ENCODE results near the gene NEO1.

NEO1 gene

GRCh38 chr15:73054417-73054953, 2.2 kb downstream of the NEO1 start:
- ATAC-seq (ENCODE audit: insufficient read depth, low read depth) (no peak), DNase-seq (no peak)
- H3K9me3 ChIP-seq (ENCODE audit: insufficient read depth, low read length, severe bottlenecking): no peaks in the 10 kb centered on the region
- no peak overlapping the region for H3K27ac ChIP-seq (ENCODE audit: low read length)
- H3K27me3 ChIP-seq (ENCODE audit: insufficient read depth, low read length, poor library complexity): peaks cover 14% of the 10 kb centered on the region
- H3K4me3 ChIP-seq (ENCODE audit: low read depth in 1 of 2, low read length in 2 of 2): no peak overlapping the region
- H2AFZ ChIP-seq (ENCODE audit: low read depth, low read length): no peak overlapping the region
- no peak overlapping the region for H3K9ac ChIP-seq (ENCODE audit: low read depth, low read length)
- no peaks in the 10 kb centered on the region for H3K36me3 ChIP-seq (ENCODE audit: insufficient read depth, low read length)
- no peaks in the 10 kb centered on the region for H3K79me2 ChIP-seq (ENCODE audit: insufficient read depth, low read length)
- no peak overlapping the region for H3K4me2 ChIP-seq (ENCODE audit: insufficient read depth, low read length)
- H3K4me1 ChIP-seq (ENCODE audit: insufficient read depth, low read length): peaks cover 17% of the 10 kb centered on the region
- no peak for TF ChIP-seq CTCF (IDR thresholded peaks at IDR 0.05; ENCODE audit: borderline replicate concordance, extremely low read depth, low read length, poor library complexity, severe bottlenecking)
- TF ChIP-seq EZH2 (IDR thresholded peaks at IDR 0.05; ENCODE audit: borderline replicate concordance, low read depth, low read length, severe bottlenecking): no peak
- H4K20me1 ChIP-seq (ENCODE audit: insufficient read depth, low read length): 0 out of 2 replicates have a peak, but pooled peaks cover 5% of the 10 kb centered on the region

GRCh38 chr15:73056460-73056859, 4.2 kb downstream of the NEO1 start:
- Histone ChIP-seq H3K79me2 (ENCODE audit: insufficient read depth, low read length) (no peaks in the 10 kb centered on the region), H3K36me3 (ENCODE audit: insufficient read depth, low read length) (no peaks in the 10 kb centered on the region), H3K27ac (ENCODE audit: low read length) (no peak overlapping the region), H3K4me2 (ENCODE audit: insufficient read depth, low read length) (no peak overlapping the region), H3K9me3 (ENCODE audit: insufficient read depth, low read length, severe bottlenecking) (no peaks in the 10 kb centered on the region), H3K4me1 (ENCODE audit: insufficient read depth, low read length) (peaks cover 12% of the 10 kb centered on the region), H2AFZ (ENCODE audit: low read depth, low read length) (no peak overlapping the region), H3K4me3 (ENCODE audit: low read depth in 1 of 2, low read length in 2 of 2) (no peak overlapping the region), H3K9ac (ENCODE audit: low read depth, low read length) (no peak overlapping the region), H4K20me1 (ENCODE audit: insufficient read depth, low read length) (0 out of 2 replicates have a peak, but pooled peaks cover 5% of the 10 kb centered on the region), H3K27me3 (ENCODE audit: insufficient read depth, low read length, poor library complexity) (no peaks in the 10 kb centered on the region)
- ATAC-seq (ENCODE audit: insufficient read depth, low read depth): no peak
- no peak for DNase-seq
- no peak for TF ChIP-seq EZH2 (IDR thresholded peaks at IDR 0.05; ENCODE audit: borderline replicate concordance, low read depth, low read length, severe bottlenecking)
- no peak for TF ChIP-seq CTCF (IDR thresholded peaks at IDR 0.05; ENCODE audit: borderline replicate concordance, extremely low read depth, low read length, poor library complexity, severe bottlenecking)

- peaks cover 2% of the 10 kb centered on the region for H3K27me3 ChIP-seq (ENCODE audit: insufficient read depth, low read length, poor library complexity)
- H3K79me2 ChIP-seq (ENCODE audit: insufficient read depth, low read length): no peaks in the 10 kb centered on the region
- no peaks in the 10 kb centered on the region for H3K9me3 ChIP-seq (ENCODE audit: insufficient read depth, low read length, severe bottlenecking)
- H3K27ac ChIP-seq (ENCODE audit: low read length): no peak overlapping the region
- H3K9ac ChIP-seq (ENCODE audit: low read depth, low read length): no peak overlapping the region
- H3K36me3 ChIP-seq (ENCODE audit: insufficient read depth, low read length): no peaks in the 10 kb centered on the region
- H3K4me2 ChIP-seq (ENCODE audit: insufficient read depth, low read length): no peak overlapping the region
- TF ChIP-seq EZH2 (IDR thresholded peaks at IDR 0.05; ENCODE audit: borderline replicate concordance, low read depth, low read length, severe bottlenecking) (no peak), CTCF (IDR thresholded peaks at IDR 0.05; ENCODE audit: borderline replicate concordance, extremely low read depth, low read length, poor library complexity, severe bottlenecking) (no peak)
- H4K20me1 ChIP-seq (ENCODE audit: insufficient read depth, low read length): 0 out of 2 replicates have a peak, but pooled peaks cover 5% of the 10 kb centered on the region
- no peak for ATAC-seq (ENCODE audit: insufficient read depth, low read depth)
- no peak overlapping the region for H2AFZ ChIP-seq (ENCODE audit: low read depth, low read length)
- peaks cover 6% of the 10 kb centered on the region; the same call in 1 of the 2 replicates for H3K4me1 ChIP-seq (ENCODE audit: insufficient read depth, low read length)
- no peak overlapping the region for H3K4me3 ChIP-seq (ENCODE audit: low read depth in 1 of 2, low read length in 2 of 2)
- DNase-seq: no peak
These were observed 6.2 kb downstream of the NEO1 start for GRCh38 chr15:73058437-73058836.
